HL-60/S4 (cell line): Measurements from ENCODE around the gene USP16.

Source experiments
- in situ Hi-C: fragments of 300-500 bp; cut with MboI; formaldehyde crosslinking; loops from 2 replicates; pipeline ENCODE4 v1.14.3; 2022; ENCODE audit warnings: low sequenced_read_pairs

The USP16 gene

GRCh38 chr21:29030909-29031308, 6.4 kb downstream of the USP16 start:
- in situ Hi-C loops, result no loop called here

- in situ Hi-C loops, result no loop called here
Measured at GRCh38 chr21:29033301-29033700, 8.8 kb downstream of the USP16 start.

- in situ Hi-C loops, result no loop called here
Measured at GRCh38 chr21:29033871-29034270, 9.4 kb downstream of the USP16 start.

- in situ Hi-C loops, result no loop called here
Measured at GRCh38 chr21:29034678-29035077, 10.2 kb downstream of the USP16 start.

- in situ Hi-C loops, result no loop called here
Measured at GRCh38 chr21:29052224-29052623, 27.8 kb downstream of the USP16 start.

GRCh38 chr21:29053011-29053553, 28.6 kb downstream of the USP16 start:
- in situ Hi-C loops, result no loop called here

GRCh38 chr21:29053656-29054055, 29.2 kb downstream of the USP16 start:
- in situ Hi-C loops, result no loop called here

GRCh38 chr21:29055080-29055479, 30.6 kb downstream of the USP16 start:
- in situ Hi-C loops, result no loop called here

GRCh38 chr21:29056005-29056404, 31.5 kb downstream of the USP16 start:
- in situ Hi-C loops, result no loop called here

- in situ Hi-C loops, result no loop called here
Measured at GRCh38 chr21:29056538-29057050, 32.1 kb downstream of the USP16 start.

- in situ Hi-C loops, result no loop called here
Measured at GRCh38 chr21:29064850-29065481, 40.5 kb downstream of the USP16 start.

GRCh38 chr21:29072873-29073221, 48.4 kb downstream of the USP16 start:
- in situ Hi-C loops, result no loop called here

- in situ Hi-C loops, result no loop called here
Measured at GRCh38 chr21:29073222-29074006, 48.9 kb downstream of the USP16 start, which contains the start of gene CCT8. CCT8 (minus strand) TSS chr21:29073648; CDS start chr21:29073590, 58 bp downstream.

GRCh38 chr21:29074007-29074376, 49.5 kb downstream of the USP16 start:
- in situ Hi-C loops, result no loop called here

GRCh38 chr21:29074783-29075182, 50.3 kb downstream of the USP16 start:
- in situ Hi-C loops, result loop anchor here (25.0 kb wide), 2 partner anchors 763 to 1113 kb away; no protein-coding TSS in a partner anchor

GRCh38 chr21:29075706-29076466, 51.4 kb downstream of the USP16 start:
- in situ Hi-C loops, result loop anchor here (25.0 kb wide), 2 partner anchors 761 to 1111 kb away; no protein-coding TSS in a partner anchor

- in situ Hi-C loops, result loop anchor here (25.0 kb wide), 2 partner anchors 760 to 1110 kb away; no protein-coding TSS in a partner anchor
Measured at GRCh38 chr21:29076731-29077640, 52.5 kb downstream of the USP16 start.

- in situ Hi-C loops, result loop anchor here (25.0 kb wide), 2 partner anchors 760 to 1110 kb away; no protein-coding TSS in a partner anchor
Measured at GRCh38 chr21:29077651-29078090, 53.2 kb downstream of the USP16 start.

- in situ Hi-C loops, result loop anchor here (25.0 kb wide), 2 partner anchors 758 to 1108 kb away; no protein-coding TSS in a partner anchor
Measured at GRCh38 chr21:29078869-29079767, 54.6 kb downstream of the USP16 start.
